ENCODE measurements around the gene PAPSS2. TPM values are rescaled to one million over a fixed set of nuclear protein-coding genes. Genes with fewer than 3 reads are reported as not detected.
"Not testable (repeated sequence)": the region's sequence is repeated elsewhere in the genome, so short reads cannot be mapped to it uniquely, and the experiment has no call there.

PAPSS2 gene
- total and polyA plus RNA-seq, 7 donors, result 7.1 to 88.9 (median 8.6) TPM

DNA sequence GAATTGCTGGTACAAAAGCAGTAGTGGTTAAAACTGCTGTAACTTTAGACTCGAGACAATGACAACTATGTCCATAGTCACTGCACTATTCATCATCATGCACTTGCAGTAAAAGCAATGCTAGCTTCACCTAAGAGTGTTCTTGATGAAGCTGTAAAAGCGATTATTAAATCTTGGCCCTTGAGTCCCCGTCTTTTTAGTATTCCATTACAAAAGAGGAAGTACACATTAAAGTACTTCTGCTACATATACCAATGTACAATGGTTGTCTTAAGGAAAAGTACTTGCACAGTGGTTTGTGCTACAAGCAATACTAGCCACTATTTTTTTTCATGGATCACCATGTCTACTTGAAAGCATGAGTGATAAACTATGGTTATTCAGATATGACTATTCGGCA lies 80.0 kb downstream of the PAPSS2 start:
- intact Hi-C loops (cut with DNase I), result loop anchor here (5.0 to 10.0 kb wide), 2 partner anchors 82 to 205 kb away; partner anchors contain the start of gene PAPSS2

DNA sequence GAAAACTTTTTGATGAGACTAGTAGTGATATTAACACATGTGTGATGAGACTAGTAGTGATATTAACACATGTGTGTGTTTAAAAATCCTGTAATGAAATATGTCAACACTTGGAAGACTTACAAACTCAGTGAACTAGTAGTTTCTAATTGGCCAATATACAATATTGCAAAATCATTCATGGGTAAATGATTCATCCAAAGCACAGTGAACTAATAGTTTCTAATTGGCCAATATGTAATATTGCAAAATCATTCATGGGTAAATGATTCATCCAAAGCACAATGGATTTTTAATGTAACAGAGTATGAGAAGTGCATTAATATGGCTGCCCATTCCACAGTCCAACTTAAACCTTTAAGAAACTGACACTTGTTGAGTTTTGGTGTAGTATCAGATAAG lies 80.6 kb downstream of the PAPSS2 start:
- Histone ChIP-seq H3K27ac (no peak overlapping the region), H3K27me3 (no peaks in the 10 kb centered on the region), H3K9me3 (no peaks in the 10 kb centered on the region), H3K4me1 (no peaks in the 10 kb centered on the region), H3K4me3 (no peak overlapping the region), H3K36me3 (no peaks in the 10 kb centered on the region)
- no peak for DNase-seq
- intact Hi-C loops (cut with DNase I), result no loop called here
- TF ChIP-seq POLR2AphosphoS5 (IDR thresholded peaks at IDR 0.05), result peak; percentile 24 to 73 (median 41)
- TF ChIP-seq POLR2A (IDR thresholded peaks at IDR 0.05), result no peak
- TF ChIP-seq, protein P1, sequence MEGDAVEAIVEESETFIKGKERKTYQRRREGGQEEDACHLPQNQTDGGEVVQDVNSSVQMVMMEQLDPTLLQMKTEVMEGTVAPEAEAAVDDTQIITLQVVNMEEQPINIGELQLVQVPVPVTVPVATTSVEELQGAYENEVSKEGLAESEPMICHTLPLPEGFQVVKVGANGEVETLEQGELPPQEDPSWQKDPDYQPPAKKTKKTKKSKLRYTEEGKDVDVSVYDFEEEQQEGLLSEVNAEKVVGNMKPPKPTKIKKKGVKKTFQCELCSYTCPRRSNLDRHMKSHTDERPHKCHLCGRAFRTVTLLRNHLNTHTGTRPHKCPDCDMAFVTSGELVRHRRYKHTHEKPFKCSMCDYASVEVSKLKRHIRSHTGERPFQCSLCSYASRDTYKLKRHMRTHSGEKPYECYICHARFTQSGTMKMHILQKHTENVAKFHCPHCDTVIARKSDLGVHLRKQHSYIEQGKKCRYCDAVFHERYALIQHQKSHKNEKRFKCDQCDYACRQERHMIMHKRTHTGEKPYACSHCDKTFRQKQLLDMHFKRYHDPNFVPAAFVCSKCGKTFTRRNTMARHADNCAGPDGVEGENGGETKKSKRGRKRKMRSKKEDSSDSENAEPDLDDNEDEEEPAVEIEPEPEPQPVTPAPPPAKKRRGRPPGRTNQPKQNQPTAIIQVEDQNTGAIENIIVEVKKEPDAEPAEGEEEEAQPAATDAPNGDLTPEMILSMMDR (IDR thresholded peaks at IDR 0.05), result no peak
- TF ChIP-seq EP300 (IDR thresholded peaks at IDR 0.05), result no peak

More for the DNA sequence above, 80.0 kb downstream of the PAPSS2 start:
- no peak for DNase-seq
- Histone ChIP-seq H3K36me3 (no peaks in the 10 kb centered on the region), H3K9me3 (no peaks in the 10 kb centered on the region), H3K27ac (no peak overlapping the region), H3K4me3 (no peak overlapping the region), H3K27me3 (no peaks in the 10 kb centered on the region), H3K4me1 (peaks cover 0 to 5% (median 5%) of the 10 kb centered on the region in 4 donors)
- TF ChIP-seq POLR2A (IDR thresholded peaks at IDR 0.05), result no peak
- TF ChIP-seq, protein P1 (IDR thresholded peaks at IDR 0.05), result no peak
- no peak for TF ChIP-seq EP300 (IDR thresholded peaks at IDR 0.05)
- no peak for TF ChIP-seq POLR2AphosphoS5 (IDR thresholded peaks at IDR 0.05)
- WGBS, 2 donors, result 90 to 93% methylated on average over 4 of the region's 4 CpGs

DNA sequence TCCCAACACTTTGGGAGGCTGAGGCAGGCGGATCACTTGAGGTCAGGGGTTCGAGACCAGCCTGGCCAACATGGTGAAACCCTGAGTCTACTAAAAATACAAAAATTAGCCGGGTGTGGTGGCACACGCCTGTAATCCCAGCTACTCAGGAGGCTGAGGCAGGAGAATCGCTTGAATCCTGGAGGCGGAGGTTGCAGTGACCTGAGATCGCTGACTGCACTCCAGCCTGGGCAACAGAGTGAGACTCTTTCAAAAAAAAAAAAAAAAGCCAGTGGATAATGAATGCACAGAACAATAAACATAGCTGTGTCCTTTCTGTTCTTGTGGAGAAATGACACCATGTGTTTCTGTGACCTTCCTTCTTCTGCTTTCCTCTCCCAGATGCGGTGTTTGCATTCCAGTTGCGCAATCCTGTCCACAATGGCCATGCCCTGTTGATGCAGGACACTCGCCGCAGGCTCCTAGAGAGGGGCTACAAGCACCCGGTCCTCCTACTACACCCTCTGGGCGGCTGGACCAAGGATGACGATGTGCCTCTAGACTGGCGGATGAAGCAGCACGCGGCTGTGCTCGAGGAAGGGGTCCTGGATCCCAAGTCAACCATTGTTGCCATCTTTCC lies 83.4 kb downstream of the PAPSS2 start:
- WGBS, 2 donors, result 95 to 96% methylated on average over 18 of the region's 18 CpGs
- H3K27me3 ChIP-seq; H3K4me1 ChIP-seq; H3K27ac ChIP-seq; H3K9me3 ChIP-seq; H3K36me3 ChIP-seq; H3K4me3 ChIP-seq; intact Hi-C loops (cut with DNase I): not testable (repeated sequence)
- peak; percentile 67 for DNase-seq

DNA sequence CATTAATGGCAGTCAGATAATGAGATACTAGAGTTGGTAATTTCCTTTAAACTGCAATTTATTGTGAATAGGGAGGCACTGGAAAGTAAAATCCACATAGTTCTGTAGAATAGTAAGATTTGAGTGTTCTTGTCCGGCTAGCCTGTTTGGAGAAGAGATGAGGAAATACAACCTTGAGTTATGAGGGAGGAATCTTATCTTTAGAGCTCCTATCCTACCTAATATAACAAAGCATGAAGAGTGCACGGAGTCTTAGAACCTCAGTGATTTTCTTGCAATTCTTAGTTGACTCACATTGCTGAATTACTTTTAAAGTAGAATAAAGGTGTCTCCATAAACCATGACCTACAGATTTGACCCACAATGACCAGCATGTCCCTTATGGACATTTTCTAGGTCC lies 84.9 kb downstream of the PAPSS2 start:
- Histone ChIP-seq H3K36me3 (no peaks in the 10 kb centered on the region), H3K4me3 (no peak overlapping the region), H3K27ac (no peak overlapping the region), H3K27me3 (no peaks in the 10 kb centered on the region), H3K9me3 (no peaks in the 10 kb centered on the region), H3K4me1 (peaks cover 0 to 7% (median 6%) of the 10 kb centered on the region in 4 donors)
- TF ChIP-seq, protein P1 (IDR thresholded peaks at IDR 0.05), result no peak
- TF ChIP-seq POLR2AphosphoS5 (IDR thresholded peaks at IDR 0.05), result no peak
- no peak for TF ChIP-seq EP300 (IDR thresholded peaks at IDR 0.05)
- TF ChIP-seq POLR2A (IDR thresholded peaks at IDR 0.05), result no peak
- WGBS, 2 donors, result 94 to 95% methylated on average over 2 of the region's 2 CpGs
- intact Hi-C loops (cut with DNase I), result no loop called here
- no peak for DNase-seq

DNA sequence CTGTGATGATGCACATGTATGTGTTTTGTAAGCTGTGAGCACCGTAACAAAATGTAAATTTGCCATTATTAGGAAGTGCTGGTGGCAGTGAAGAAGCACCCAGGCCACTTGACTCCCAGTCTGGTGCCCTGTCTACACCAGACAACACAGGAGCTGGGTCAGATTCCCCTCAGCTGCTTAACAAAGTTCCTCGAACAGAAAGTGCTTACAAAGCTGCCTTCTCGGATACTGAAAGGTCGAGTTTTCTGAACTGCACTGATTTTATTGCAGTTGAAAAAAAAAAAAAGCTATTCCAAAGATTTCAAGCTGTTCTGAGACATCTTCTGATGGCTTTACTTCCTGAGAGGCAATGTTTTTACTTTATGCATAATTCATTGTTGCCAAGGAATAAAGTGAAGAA lies 87.2 kb downstream of the PAPSS2 start:
- Histone ChIP-seq H3K4me1 (peaks cover 0 to 7% (median 6%) of the 10 kb centered on the region in 4 donors), H3K27me3 (no peaks in the 10 kb centered on the region), H3K4me3 (no peak overlapping the region), H3K9me3 (no peaks in the 10 kb centered on the region), H3K36me3 (no peaks in the 10 kb centered on the region), H3K27ac (no peak overlapping the region)
- 38 to 63% methylated on average over 4 of the region's 4 CpGs for WGBS, 2 donors
- intact Hi-C loops (cut with DNase I), result no loop called here
- TF ChIP-seq POLR2AphosphoS5 (IDR thresholded peaks at IDR 0.05), result peak in 1 of 4 donors; percentile 12
- TF ChIP-seq, protein P1 (IDR thresholded peaks at IDR 0.05), result no peak
- no peak for DNase-seq

DNA sequence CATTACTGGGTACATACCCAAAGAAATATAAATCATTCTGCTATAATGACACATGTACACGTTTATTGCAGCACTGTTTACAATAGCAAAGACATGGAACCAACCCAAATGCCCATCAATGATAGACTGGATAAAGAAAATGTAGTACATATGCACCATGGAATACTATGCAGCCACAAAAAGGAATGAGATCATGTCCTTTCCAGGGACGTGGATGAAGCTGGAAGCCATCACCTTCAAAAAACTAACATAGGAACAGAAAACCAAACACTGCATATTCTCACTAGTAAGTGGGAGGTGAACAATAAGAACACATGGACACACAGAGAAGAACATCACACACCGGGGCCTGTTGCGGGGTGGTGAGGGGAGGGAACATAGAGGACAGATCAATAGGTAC lies 88.6 kb downstream of the PAPSS2 start:
- not testable (repeated sequence) for H3K36me3 ChIP-seq

More for the DNA sequence above, 88.6 kb downstream of the PAPSS2 start:
- intact Hi-C loops (cut with DNase I); H3K4me1 ChIP-seq; H3K4me3 ChIP-seq; DNase-seq; H3K27me3 ChIP-seq; H3K9me3 ChIP-seq; H3K27ac ChIP-seq: not testable (repeated sequence)
- WGBS, 2 donors, result 76 to 84% methylated on average over 4 of the region's 4 CpGs

Data from sigmoid colon (tissue), 7 donors.